HG02571 (cell line): Measurements from ENCODE around the gene GABRB1.

Experiments used
- ATAC-seq: cut with Tn5 transposase; IDR thresholded peaks from one replicate; pipeline ENCODE4 v1.9.1; 2021; ENCODE audit warnings: mild to moderate bottlenecking, moderate library complexity; ENCODE audit not compliant: unreplicated experiment

Gene GABRB1

GRCh38 chr4:47031011-47031678 is at the start of gene GABRB1:
GABRB1 (plus strand) TSS chr4:47031567.
- ATAC-seq = no peak

GRCh38 chr4:46984781-46985180 is 46.6 kb upstream of the GABRB1 start:
- ATAC-seq = no peak

- no peak for ATAC-seq
These were observed 44.3 kb upstream of the GABRB1 start for GRCh38 chr4:46986922-46987638.

GRCh38 chr4:46992338-46992737 is 39.0 kb upstream of the GABRB1 start:
- ATAC-seq = no peak

GRCh38 chr4:46993075-46994006 is 38.0 kb upstream of the GABRB1 start, which contains the start of gene GABRA4:
GABRA4 (minus strand) TSS chr4:46993581; CDS start chr4:46993424, 157 bp downstream.
- no peak for ATAC-seq

- ATAC-seq = no peak
These were observed 37.4 kb upstream of the GABRB1 start for GRCh38 chr4:46994007-46994405.

GRCh38 chr4:46999566-46999965 is 31.8 kb upstream of the GABRB1 start:
- no peak for ATAC-seq

- no peak for ATAC-seq
These were observed 31.0 kb upstream of the GABRB1 start for GRCh38 chr4:47000406-47000805.

GRCh38 chr4:47002580-47002979 is 28.8 kb upstream of the GABRB1 start:
- no peak for ATAC-seq

- ATAC-seq = no peak
These were observed 20.9 kb upstream of the GABRB1 start for GRCh38 chr4:47010347-47010911.

- ATAC-seq = peak; percentile 94
These were observed 20.4 kb upstream of the GABRB1 start for GRCh38 chr4:47010912-47011446.

- ATAC-seq = no peak
These were observed 18.7 kb upstream of the GABRB1 start for GRCh38 chr4:47012676-47013075.

GRCh38 chr4:47013373-47013772 is 18.0 kb upstream of the GABRB1 start:
- no peak for ATAC-seq

- no peak for ATAC-seq
These were observed 14.3 kb upstream of the GABRB1 start for GRCh38 chr4:47017081-47017480.

GRCh38 chr4:47017494-47017893 is 13.9 kb upstream of the GABRB1 start:
- no peak for ATAC-seq

GRCh38 chr4:47031751-47032404 is 511 bp downstream of the GABRB1 start:
- ATAC-seq = no peak

- peak; percentile 96 for ATAC-seq
These were observed 1.2 kb downstream of the GABRB1 start for GRCh38 chr4:47032405-47033106.

GRCh38 chr4:47038263-47038662 is 6.9 kb downstream of the GABRB1 start:
- ATAC-seq = no peak

- no peak for ATAC-seq
These were observed 9.5 kb downstream of the GABRB1 start for GRCh38 chr4:47040828-47041227.

GRCh38 chr4:47043821-47044220 is 12.5 kb downstream of the GABRB1 start:
- no peak for ATAC-seq
